T-cell (primary cell): Measurements from ENCODE around the gene ARHGAP25. TPM values are rescaled to one million over a fixed set of nuclear protein-coding genes. Genes with fewer than 3 reads are reported as not detected.

ENCODE experiments used
- ATAC-seq, 4 experiments: fragments of 200-7000 bp in 3 of 4; fragments of 150-1000 bp in 1 of 4; cut with Tn5 transposase; replicated peaks in 1 of 4; 1 replicate in 3 of 4; 2 replicates in 1 of 4; pipeline ENCODE4 v1.10.0; 2021; ENCODE audit warnings: moderate library complexity in 3 of 4, mild to moderate bottlenecking in 2 of 4, moderate number of reproducible peaks in 1 of 4
- CTCF ChIA-PET, 2 donors: fragments of 300-600 bp; sonication (Branson Sonifier 250); formaldehyde crosslinking; loops; one replicate each; lab custom pipeline; 2022; ENCODE audit warnings: antibody characterized with exemption in 2 of 2; lab: Charles Lee
- POLR2A ChIA-PET, 2 donors: fragments of 300-600 bp; sonication (Branson Sonifier 250); formaldehyde crosslinking; loops; one replicate each; lab custom pipeline; 2022; ENCODE audit warnings: antibody characterized with exemption in 2 of 2; lab: Charles Lee
- DNase-seq, 35 experiments: peaks; one replicate each; pipeline versions ENCODE4 v3.0.0 to v3.0.0-alpha.2; 2013 to 2023
- H3K27ac ChIP-seq: one replicate; pipeline ENCODE4 v1.5.1; 2013; ENCODE audit warnings: low read length
- H3K27me3 ChIP-seq, 2 experiments: replicated peaks in 1 of 2; 1 replicate in 1 of 2; 2 replicates in 1 of 2; pipeline versions ENCODE4 v1.6.1 to v1.7.0; 2013; ENCODE audit warnings: low read length in 1 of 2, mixed read lengths in 1 of 2; ENCODE audit not compliant: control insufficient read depth in 2 of 2, insufficient read depth in 2 of 2; ENCODE audit errors: extremely low read depth in 1 of 2
- H3K36me3 ChIP-seq, 2 donors: 1 replicate in 1 of 2; 2 replicates in 1 of 2; pipeline versions ENCODE4 v1.6.1 to v1.7.0; 2013; ENCODE audit warnings: low read length in 1 of 2; ENCODE audit not compliant: control insufficient read depth in 2 of 2, insufficient read depth in 1 of 2; ENCODE audit errors: extremely low read depth in 1 of 2
- H3K4me1 ChIP-seq, 2 experiments: 1 replicate in 1 of 2; 2 replicates in 1 of 2; pipeline versions ENCODE4 v1.6.1 to v1.7.0; 2013; ENCODE audit warnings: low read length in 2 of 2, mixed read lengths in 1 of 2; ENCODE audit not compliant: insufficient read depth in 2 of 2, control insufficient read depth in 1 of 2; ENCODE audit errors: extremely low read depth in 1 of 2
- H3K4me3 ChIP-seq, 2 donors: 1 replicate in 1 of 2; 2 replicates in 1 of 2; pipeline versions ENCODE4 v1.5.1 to v1.7.0; 2013; ENCODE audit warnings: mild to moderate bottlenecking in 2 of 2, low read length in 1 of 2, moderate library complexity in 1 of 2; ENCODE audit not compliant: control insufficient read depth in 1 of 2; ENCODE audit errors: extremely low read depth in 1 of 2
- H3K9me3 ChIP-seq: 2 replicates; pipeline ENCODE4 v1.7.0; 2013
- H3K27ac Mint-ChIP-seq, 2 donors: one replicate each; pipeline ENCODE4 v1.8.0; 2020 to 2021; ENCODE audit warnings: mild to moderate bottlenecking in 2 of 2, mixed read lengths in 2 of 2
- H3K27me3 Mint-ChIP-seq, 2 donors: one replicate each; pipeline ENCODE4 v1.8.0; 2021 to 2022; ENCODE audit warnings: mixed read lengths in 2 of 2
- H3K36me3 Mint-ChIP-seq: one replicate; pipeline ENCODE4 v1.8.0; 2021; ENCODE audit warnings: mixed read lengths
- H3K4me1 Mint-ChIP-seq, 3 donors: one replicate each; pipeline ENCODE4 v1.8.0; 2020 to 2022; ENCODE audit warnings: mixed read lengths in 3 of 3, mild to moderate bottlenecking in 1 of 3
- H3K4me3 Mint-ChIP-seq, 3 donors: one replicate each; pipeline ENCODE4 v1.8.0; 2020 to 2022; ENCODE audit warnings: mild to moderate bottlenecking in 3 of 3, mixed read lengths in 3 of 3, moderate library complexity in 3 of 3
- H3K9me3 Mint-ChIP-seq, 3 donors: one replicate each; pipeline ENCODE4 v1.8.0; 2020 to 2022; ENCODE audit warnings: mixed read lengths in 3 of 3
- WGBS: methylation state at CpG from one replicate; pipeline ENCODE4 v1.1.5; 2013; ENCODE audit warnings: missing lambda C conversion rate; ENCODE audit not compliant: insufficient coverage; 5-methylcytosine and 5-hydroxymethylcytosine counted together
- total RNA-seq, 35 experiments: library from RNA in 6 of 35; stranded (reverse) in 6 of 35; fragments of 120-200 nt in 1 of 35; gene quantifications; one replicate each; pipeline versions ENCODE4 v1.2.1 to v1.2.4 and lab custom pipeline; 2013 to 2026

Gene ARHGAP25
- total RNA-seq, 5 donors from 2014 or later (not counting 1 experiment from before 2014, with no cell fraction given), result 103 to 134 (median 123) TPM

DNA sequence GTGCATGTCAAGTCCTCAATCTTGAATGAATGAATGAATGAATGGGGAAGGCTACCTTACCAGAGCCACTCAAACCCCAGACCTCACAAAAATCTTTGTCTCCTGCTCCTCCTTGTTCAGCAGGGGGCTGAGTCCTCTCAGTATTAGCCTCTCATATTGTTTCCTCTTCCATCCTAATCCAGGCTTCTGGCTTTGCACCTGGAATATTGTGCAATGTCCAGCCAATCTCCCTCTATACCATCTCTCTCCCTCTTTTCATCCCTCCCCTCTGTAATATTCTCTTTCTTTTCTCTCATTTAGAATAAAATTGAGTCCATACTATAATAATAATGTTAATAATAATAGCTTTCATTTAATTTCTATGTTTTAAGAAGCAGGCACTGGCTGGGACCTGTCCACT is 34.3 kb downstream of the ARHGAP25 start:
- Histone ChIP-seq H3K27me3 (no peaks in the 10 kb centered on the region), H3K4me1 (peaks cover 96 to 97% of the 10 kb centered on the region in 2 experiments), H3K4me3 (peak overlapping the region; percentile 1 to 38), H3K27ac (peak overlapping the region; percentile 95), H3K36me3 (peaks cover 0 to 11% of the 10 kb centered on the region in 2 donors), H3K9me3 (no peaks in the 10 kb centered on the region)
- Mint-ChIP-seq H3K4me3 (peak overlapping the region; percentile 73 to 78 (median 76)), H3K27ac (peak overlapping the region; percentile 99), H3K4me1 (peaks cover 99 to 100% (median 100%) of the 10 kb centered on the region in 3 donors), H3K36me3 (peaks cover 17% of the 10 kb centered on the region), H3K27me3 (no peaks in the 10 kb centered on the region), H3K9me3 (no peaks in the 10 kb centered on the region)
- POLR2A ChIA-PET, result no interaction called here
- CTCF ChIA-PET, result interaction anchor here in 1 of 2 donors (1.1 to 4.8 kb wide), 3 partner anchors 11 to 28 kb away, joined by 4 to 49 read pairs (median 5); no protein-coding TSS in a partner anchor
- DNase-seq, result no peak
- no peak for ATAC-seq

- H3K36me3 Mint-ChIP-seq, result peaks cover 20% of the 10 kb centered on the region
- peak in 10 of 35 experiments; percentile 22 to 72 (median 38) for DNase-seq
Measured at GRCh38 chr2:68769586-68770270, 35.1 kb downstream of the ARHGAP25 start.

DNA sequence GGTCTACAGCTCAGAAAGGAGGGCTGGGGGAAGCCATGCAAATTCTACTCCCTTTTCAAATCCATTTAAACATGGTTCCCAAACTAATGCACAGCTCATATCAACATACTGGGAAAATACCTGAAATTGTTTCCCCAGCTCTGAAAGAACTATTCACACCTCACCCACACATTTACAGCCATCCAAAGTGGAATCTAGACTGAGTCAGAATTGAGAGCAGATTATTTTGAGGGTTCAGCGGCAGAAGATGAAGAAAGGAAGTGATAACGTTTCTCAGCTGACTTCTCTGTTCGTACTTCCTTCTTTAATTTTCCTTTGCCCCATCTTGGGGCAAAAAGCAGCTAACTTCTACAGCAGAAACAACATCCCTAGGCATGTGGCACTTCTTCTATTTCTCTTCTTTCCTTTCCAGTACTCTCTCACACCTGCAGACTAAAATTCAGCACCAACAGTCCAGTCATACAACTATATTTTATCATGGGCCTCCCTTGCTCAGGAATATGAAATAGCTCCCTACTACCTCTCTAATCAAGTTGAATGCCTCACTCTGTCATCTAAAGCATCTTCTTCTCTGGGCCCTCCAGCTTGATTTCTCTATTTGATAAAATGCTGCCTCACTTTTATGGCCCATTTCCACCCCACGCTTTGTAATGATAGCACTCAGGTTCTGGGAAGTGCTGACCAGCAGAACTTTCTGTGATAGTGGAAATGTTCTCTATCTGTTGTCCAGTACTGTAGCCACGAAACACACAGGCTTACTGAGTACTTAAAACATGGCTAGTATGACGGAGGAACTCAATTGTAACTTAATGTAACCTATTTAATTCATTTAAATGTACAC is 35.9 kb downstream of the ARHGAP25 start:
- CTCF ChIA-PET, result interaction anchor here in 1 of 2 donors (0.9 to 4.8 kb wide), 8 partner anchors 9 to 307 kb away, joined by 3 to 49 read pairs (median 5); no protein-coding TSS in a partner anchor
- ATAC-seq, result no peak
- POLR2A ChIA-PET, result interaction anchor here (0.5 to 1.2 kb wide), 7 partner anchors 8 to 608 kb away, joined by 3 to 16 read pairs (median 3); no protein-coding TSS in a partner anchor

More at GRCh38 chr2:68769586-68770270, 35.1 kb downstream of the ARHGAP25 start:
- Histone ChIP-seq H3K27me3 (no peaks in the 10 kb centered on the region), H3K9me3 (no peaks in the 10 kb centered on the region), H3K36me3 (peaks cover 0 to 11% of the 10 kb centered on the region in 2 donors), H3K4me3 (peak overlapping the region in 1 of 2 donors; percentile 25), H3K4me1 (peaks cover 95 to 96% of the 10 kb centered on the region in 2 experiments), H3K27ac (peak overlapping the region; percentile 95)
- Mint-ChIP-seq H3K27ac (peak overlapping the region; percentile 99), H3K27me3 (no peaks in the 10 kb centered on the region), H3K9me3 (no peaks in the 10 kb centered on the region), H3K4me3 (peak overlapping the region; percentile 54 to 78 (median 66)), H3K4me1 (peaks cover 99 to 100% (median 100%) of the 10 kb centered on the region in 3 donors)
- 38% methylated on average over 6 of the region's 6 CpGs for WGBS
- ChIA-PET POLR2A (interaction anchor here (0.5 to 0.9 kb wide), 4 partner anchors 9 to 607 kb away, joined by 3 to 16 read pairs (median 4); no protein-coding TSS in a partner anchor), CTCF (interaction anchor here in 1 of 2 donors (0.9 to 4.8 kb wide), 7 partner anchors 10 to 306 kb away, joined by 3 to 49 read pairs (median 5); no protein-coding TSS in a partner anchor)
- ATAC-seq, result peak in 1 of 4 experiments; percentile 29

DNA sequence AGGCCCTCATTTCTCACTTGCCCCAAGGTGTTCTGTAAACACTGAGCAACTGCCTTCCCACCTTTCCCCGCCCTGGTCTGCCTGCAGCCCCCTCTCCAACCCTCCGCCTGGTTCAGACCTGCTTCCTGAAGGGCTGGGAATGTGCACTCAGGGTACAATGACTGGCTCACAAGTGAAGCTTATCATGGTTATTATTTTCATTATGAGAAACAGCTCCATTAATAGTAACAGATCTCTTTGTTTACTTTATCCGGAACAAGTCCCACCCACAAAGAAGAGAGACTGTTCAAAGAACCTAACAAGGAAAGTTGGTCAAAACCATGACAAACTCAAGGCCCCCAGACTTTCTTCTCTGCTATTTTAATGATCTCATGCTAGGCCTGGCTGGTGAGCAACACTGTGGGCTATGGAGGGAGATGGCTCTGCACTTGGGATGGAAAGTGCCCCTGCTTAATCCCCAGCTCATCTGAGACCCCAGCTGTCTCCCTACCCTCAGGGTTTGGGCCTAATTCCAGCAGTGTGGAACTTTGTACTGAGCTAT is 36.7 kb downstream of the ARHGAP25 start:
- peak overlapping the region in 1 of 2 donors; percentile 5 for H3K4me3 ChIP-seq

More for the DNA sequence above, 35.9 kb downstream of the ARHGAP25 start:
- peaks cover 99 to 100% (median 100%) of the 10 kb centered on the region in 3 donors for H3K4me1 Mint-ChIP-seq
- peaks cover 0 to 18% of the 10 kb centered on the region in 2 donors for H3K36me3 ChIP-seq
- no peaks in the 10 kb centered on the region for H3K9me3 ChIP-seq
- H3K27ac ChIP-seq, result peak overlapping the region; percentile 95
- peak in 1 of 35 experiments; percentile 65 for DNase-seq
- peaks cover 25% of the 10 kb centered on the region for H3K36me3 Mint-ChIP-seq
- peaks cover 88 to 100% of the 10 kb centered on the region in 2 experiments for H3K4me1 ChIP-seq
- H3K27me3 Mint-ChIP-seq, result no peaks in the 10 kb centered on the region
- H3K27me3 ChIP-seq, result no peaks in the 10 kb centered on the region
- WGBS, result 0% methylated on average over 1 of the region's 6 CpGs
- H3K4me3 ChIP-seq, result peak overlapping the region in 1 of 2 donors; percentile 3
- H3K4me3 Mint-ChIP-seq, result peak overlapping the region; percentile 54 to 78 (median 66)
- peak overlapping the region; percentile 99 for H3K27ac Mint-ChIP-seq
- no peaks in the 10 kb centered on the region for H3K9me3 Mint-ChIP-seq

DNA sequence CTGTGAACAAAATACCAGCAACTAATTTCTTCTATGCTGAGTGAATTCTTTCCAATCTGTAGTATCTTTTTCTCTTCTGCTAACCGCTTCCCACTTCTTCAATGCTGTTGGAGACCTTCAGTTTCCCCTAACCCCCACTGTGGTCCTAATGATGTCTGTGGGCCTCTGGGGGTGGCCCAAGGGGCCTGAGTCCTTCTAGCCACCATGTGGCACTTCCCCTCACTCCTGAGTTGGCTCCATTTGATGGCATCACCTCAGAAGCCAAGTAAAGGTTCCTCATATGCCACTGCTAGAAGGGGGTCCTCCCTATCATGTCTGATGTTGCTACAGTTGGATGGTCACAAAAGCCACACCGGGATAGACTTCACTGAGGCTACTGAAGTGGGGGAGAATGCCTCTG is 37.5 kb downstream of the ARHGAP25 start:
- peak overlapping the region in 2 of 3 donors; percentile 40 to 78 for H3K4me3 Mint-ChIP-seq
- H3K27me3 Mint-ChIP-seq, result no peaks in the 10 kb centered on the region
- WGBS, result no CpG with 5 or more reads among the region's 2 CpGs
- H3K27ac ChIP-seq, result peak overlapping the region; percentile 95
- H3K27me3 ChIP-seq, result no peaks in the 10 kb centered on the region
- H3K36me3 Mint-ChIP-seq, result peaks cover 41% of the 10 kb centered on the region
- H3K4me1 ChIP-seq, result peaks cover 77 to 98% of the 10 kb centered on the region in 2 experiments
- ATAC-seq (no peak), DNase-seq (no peak)
- ChIA-PET CTCF (interaction anchor here in 1 of 2 donors (0.6 kb wide), 1 partner anchor 118 kb away, joined by 3 read pairs; no protein-coding TSS in a partner anchor), POLR2A (no interaction called here)
- H3K4me3 ChIP-seq, result no peak overlapping the region
- H3K9me3 ChIP-seq, result no peaks in the 10 kb centered on the region
- peak overlapping the region; percentile 99 for H3K27ac Mint-ChIP-seq
- H3K4me1 Mint-ChIP-seq, result peaks cover 99 to 100% (median 100%) of the 10 kb centered on the region in 3 donors
- H3K9me3 Mint-ChIP-seq, result no peaks in the 10 kb centered on the region
- H3K36me3 ChIP-seq, result peaks cover 0 to 33% of the 10 kb centered on the region in 2 donors

More for the DNA sequence above, 36.7 kb downstream of the ARHGAP25 start:
- CTCF ChIA-PET, result interaction anchor here in 1 of 2 donors (1.1 to 4.8 kb wide), 4 partner anchors 14 to 308 kb away, joined by 3 to 49 read pairs (median 6); no protein-coding TSS in a partner anchor
- ATAC-seq (no peak), DNase-seq (peak in 1 of 35 experiments; percentile 48)
- Histone ChIP-seq H3K36me3 (peaks cover 0 to 25% of the 10 kb centered on the region in 2 donors), H3K4me1 (peaks cover 83 to 98% of the 10 kb centered on the region in 2 experiments), H3K27me3 (no peaks in the 10 kb centered on the region), H3K27ac (peak overlapping the region; percentile 95), H3K9me3 (no peaks in the 10 kb centered on the region)
- POLR2A ChIA-PET, result interaction anchor here (0.6 to 1.2 kb wide), 3 partner anchors 8 to 49 kb away, joined by 3 read pairs; no protein-coding TSS in a partner anchor
- H3K27ac Mint-ChIP-seq, result peak overlapping the region; percentile 99
- WGBS, result no CpG with 5 or more reads among the region's 3 CpGs
- H3K4me1 Mint-ChIP-seq, result peaks cover 99 to 100% (median 100%) of the 10 kb centered on the region in 3 donors
- no peaks in the 10 kb centered on the region for H3K27me3 Mint-ChIP-seq
- peaks cover 33% of the 10 kb centered on the region for H3K36me3 Mint-ChIP-seq
- no peaks in the 10 kb centered on the region for H3K9me3 Mint-ChIP-seq
- peak overlapping the region; percentile 54 to 78 (median 66) for H3K4me3 Mint-ChIP-seq
